ENCODE measurements around the gene DCTD. TPM values are rescaled to one million over a fixed set of nuclear protein-coding genes. Genes with fewer than 3 reads are reported as not detected.

Gene DCTD
- total RNA-seq, 3 donors from 2014 or later: 46.0 to 75.2 (median 48.2) TPM

GRCh38 chr4:182846036-182846435 lies 71.2 kb downstream of the DCTD start:
- Histone ChIP-seq H3K4me3 (no peak overlapping the region), H3K9me3 (no peaks in the 10 kb centered on the region), H3K36me3 (no peaks in the 10 kb centered on the region), H3K27ac (no peak overlapping the region), H3K4me1 (no peaks in the 10 kb centered on the region), H3K27me3 (no peaks in the 10 kb centered on the region)
- intact Hi-C loops (cut with DNase I; ENCODE audit: low total_unique reads): no loop called here
- TF ChIP-seq POLR2A (IDR thresholded peaks at IDR 0.05) (no peak), CTCF (IDR thresholded peaks at IDR 0.05) (no peak), POLR2AphosphoS5 (IDR thresholded peaks at IDR 0.05) (no peak)
- no peak for DNase-seq (ENCODE audit: low spot score in 2 of 2)

- no peaks in the 10 kb centered on the region for H3K4me1 ChIP-seq
- TF ChIP-seq CTCF (IDR thresholded peaks at IDR 0.05): no peak
- TF ChIP-seq POLR2AphosphoS5 (IDR thresholded peaks at IDR 0.05): no peak
- no peak for TF ChIP-seq POLR2A (IDR thresholded peaks at IDR 0.05)
- DNase-seq (ENCODE audit: low spot score in 2 of 2): no peak
- no peaks in the 10 kb centered on the region for H3K27me3 ChIP-seq
- H3K36me3 ChIP-seq: no peaks in the 10 kb centered on the region
- H3K4me3 ChIP-seq: no peak overlapping the region
- intact Hi-C loops (cut with DNase I; ENCODE audit: low total_unique reads): no loop called here
- H3K9me3 ChIP-seq: no peaks in the 10 kb centered on the region
- H3K27ac ChIP-seq: no peak overlapping the region
Measured at GRCh38 chr4:182845618-182846017, 71.6 kb downstream of the DCTD start.

- TF ChIP-seq POLR2AphosphoS5 (IDR thresholded peaks at IDR 0.05): no peak
- TF ChIP-seq CTCF (IDR thresholded peaks at IDR 0.05): no peak
- no peak for TF ChIP-seq POLR2A (IDR thresholded peaks at IDR 0.05)
- intact Hi-C loops (cut with DNase I; ENCODE audit: low total_unique reads): no loop called here
- Histone ChIP-seq H3K27me3 (no peaks in the 10 kb centered on the region), H3K36me3 (no peaks in the 10 kb centered on the region), H3K4me1 (no peaks in the 10 kb centered on the region), H3K27ac (no peak overlapping the region), H3K9me3 (no peaks in the 10 kb centered on the region), H3K4me3 (no peak overlapping the region)
- DNase-seq (ENCODE audit: low spot score in 2 of 2): no peak
Measured at GRCh38 chr4:182843808-182844325, 73.3 kb downstream of the DCTD start.

GRCh38 chr4:182842759-182843390 lies 74.3 kb downstream of the DCTD start:
- no peak for DNase-seq (ENCODE audit: low spot score in 2 of 2)
- intact Hi-C loops (cut with DNase I; ENCODE audit: low total_unique reads): no loop called here
- TF ChIP-seq POLR2A (IDR thresholded peaks at IDR 0.05): no peak
- no peaks in the 10 kb centered on the region for H3K27me3 ChIP-seq
- no peaks in the 10 kb centered on the region for H3K36me3 ChIP-seq
- no peak overlapping the region for H3K27ac ChIP-seq
- H3K4me3 ChIP-seq: no peak overlapping the region
- H3K4me1 ChIP-seq: no peaks in the 10 kb centered on the region
- no peaks in the 10 kb centered on the region for H3K9me3 ChIP-seq

GRCh38 chr4:182842104-182842600 lies 75.0 kb downstream of the DCTD start:
- Histone ChIP-seq H3K36me3 (no peaks in the 10 kb centered on the region), H3K4me3 (no peak overlapping the region), H3K27ac (no peak overlapping the region), H3K4me1 (no peaks in the 10 kb centered on the region), H3K9me3 (no peaks in the 10 kb centered on the region), H3K27me3 (no peaks in the 10 kb centered on the region)
- TF ChIP-seq POLR2AphosphoS5 (IDR thresholded peaks at IDR 0.05) (no peak), POLR2A (IDR thresholded peaks at IDR 0.05) (no peak), CTCF (IDR thresholded peaks at IDR 0.05) (no peak)
- intact Hi-C loops (cut with DNase I; ENCODE audit: low total_unique reads): no loop called here
- DNase-seq (ENCODE audit: low spot score in 2 of 2): no peak
